A549 (cell line): ENCODE data around the gene MCAT.

ENCODE experiments used
- MAZ ChIP-seq: fragments of 150-350 bp; IDR thresholded peaks from 2 replicates; pipeline ENCODE4 v1.6.1; 2014; ENCODE audit warnings: antibody characterized with exemption, low read depth, low read length, borderline replicate concordance
- RAD21 ChIP-seq, 2 experiments: fragments of >200 bp in 1 of 2; sonication (Bioruptor Twin) in 1 of 2; formaldehyde crosslinking in 1 of 2; IDR thresholded peaks in 1 of 2; conservative IDR thresholded peaks in 1 of 2; 2 replicates in 1 of 2; 3 replicates in 1 of 2; pipeline ENCODE4 v1.6.1; 2012 to 2018; ENCODE audit warnings: inconsistent platforms in 1 of 2
- SMC3 ChIP-seq: fragments of >200 bp; sonication (Bioruptor Twin); formaldehyde crosslinking; IDR thresholded peaks from 3 replicates; pipeline ENCODE4 v1.6.1; 2018; ENCODE audit warnings: inconsistent platforms
- TF ChIP-seq, protein P1 (sequence below): fragments of >200 bp; sonication (Bioruptor Twin); formaldehyde crosslinking; IDR thresholded peaks from 3 replicates; pipeline ENCODE4 v1.5.1; 2016
- TF ChIP-seq, protein P2 (sequence below): fragments of 250-450 bp; sonication (Bioruptor Pico); IDR thresholded peaks from 2 replicates; pipeline ENCODE4 v1.5.0; 2021; ENCODE audit warnings: mild to moderate bottlenecking, moderate library complexity, borderline replicate concordance

DNA sequence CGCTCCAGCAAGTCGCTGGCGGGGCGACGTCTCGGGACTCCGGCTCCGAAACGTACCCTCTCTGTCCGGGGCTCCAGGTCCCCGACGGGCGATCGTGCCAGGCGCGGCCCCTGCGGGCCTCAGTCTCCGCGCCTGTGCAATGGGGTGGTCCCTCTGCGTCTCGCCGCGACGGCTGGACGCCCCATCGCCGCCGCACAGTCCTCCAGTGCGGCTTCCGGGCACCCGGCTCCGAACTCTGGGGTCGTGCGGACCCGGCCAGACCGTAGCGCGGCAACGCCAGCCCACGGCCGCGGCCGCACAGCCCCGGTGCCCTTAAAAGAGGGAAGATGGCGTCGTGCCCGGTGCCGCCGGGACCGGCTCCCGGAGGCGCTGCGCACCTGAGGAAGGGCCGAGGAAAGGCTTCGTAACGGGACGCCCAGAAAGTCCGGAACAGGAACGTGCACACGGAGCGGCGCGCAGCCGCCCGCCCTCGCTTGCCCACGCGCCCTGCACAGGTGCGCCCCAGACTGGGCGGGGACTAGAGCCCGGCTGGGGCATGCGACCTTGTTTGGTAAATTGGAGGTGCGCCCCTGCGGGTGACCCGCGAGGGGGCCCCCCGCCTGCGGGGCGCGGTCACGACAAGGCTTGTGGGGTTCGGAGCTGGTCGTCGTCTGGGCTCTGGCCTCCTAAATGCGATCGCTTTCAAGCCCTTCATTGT lies 32.1 kb downstream of the MCAT start:
- TF ChIP-seq, protein P1, sequence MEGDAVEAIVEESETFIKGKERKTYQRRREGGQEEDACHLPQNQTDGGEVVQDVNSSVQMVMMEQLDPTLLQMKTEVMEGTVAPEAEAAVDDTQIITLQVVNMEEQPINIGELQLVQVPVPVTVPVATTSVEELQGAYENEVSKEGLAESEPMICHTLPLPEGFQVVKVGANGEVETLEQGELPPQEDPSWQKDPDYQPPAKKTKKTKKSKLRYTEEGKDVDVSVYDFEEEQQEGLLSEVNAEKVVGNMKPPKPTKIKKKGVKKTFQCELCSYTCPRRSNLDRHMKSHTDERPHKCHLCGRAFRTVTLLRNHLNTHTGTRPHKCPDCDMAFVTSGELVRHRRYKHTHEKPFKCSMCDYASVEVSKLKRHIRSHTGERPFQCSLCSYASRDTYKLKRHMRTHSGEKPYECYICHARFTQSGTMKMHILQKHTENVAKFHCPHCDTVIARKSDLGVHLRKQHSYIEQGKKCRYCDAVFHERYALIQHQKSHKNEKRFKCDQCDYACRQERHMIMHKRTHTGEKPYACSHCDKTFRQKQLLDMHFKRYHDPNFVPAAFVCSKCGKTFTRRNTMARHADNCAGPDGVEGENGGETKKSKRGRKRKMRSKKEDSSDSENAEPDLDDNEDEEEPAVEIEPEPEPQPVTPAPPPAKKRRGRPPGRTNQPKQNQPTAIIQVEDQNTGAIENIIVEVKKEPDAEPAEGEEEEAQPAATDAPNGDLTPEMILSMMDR: no peak; the same call in 2 of the 3 replicates
- TF ChIP-seq RAD21 (conservative IDR thresholded peaks at IDR 0.05 in 1 of 2, IDR thresholded peaks at IDR 0.05 in 1 of 2) (no peak), SMC3 (no peak), MAZ (no peak)
- TF ChIP-seq, protein P2, sequence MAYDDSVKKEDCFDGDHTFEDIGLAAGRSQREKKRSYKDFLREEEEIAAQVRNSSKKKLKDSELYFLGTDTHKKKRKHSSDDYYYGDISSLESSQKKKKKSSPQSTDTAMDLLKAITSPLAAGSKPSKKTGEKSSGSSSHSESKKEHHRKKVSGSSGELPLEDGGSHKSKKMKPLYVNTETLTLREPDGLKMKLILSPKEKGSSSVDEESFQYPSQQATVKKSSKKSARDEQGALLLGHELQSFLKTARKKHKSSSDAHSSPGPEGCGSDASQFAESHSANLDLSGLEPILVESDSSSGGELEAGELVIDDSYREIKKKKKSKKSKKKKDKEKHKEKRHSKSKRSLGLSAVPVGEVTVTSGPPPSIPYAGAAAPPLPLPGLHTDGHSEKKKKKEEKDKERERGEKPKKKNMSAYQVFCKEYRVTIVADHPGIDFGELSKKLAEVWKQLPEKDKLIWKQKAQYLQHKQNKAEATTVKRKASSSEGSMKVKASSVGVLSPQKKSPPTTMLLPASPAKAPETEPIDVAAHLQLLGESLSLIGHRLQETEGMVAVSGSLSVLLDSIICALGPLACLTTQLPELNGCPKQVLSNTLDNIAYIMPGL: no peak
